GM19397 (cell line): ENCODE measurements around the gene MAGI1.

Experiments used
- ATAC-seq: cut with Tn5 transposase; IDR thresholded peaks from one replicate; pipeline ENCODE4 v1.9.1; 2021; ENCODE audit warnings: mild to moderate bottlenecking, moderate library complexity; ENCODE audit not compliant: unreplicated experiment

The MAGI1 gene

GRCh38 chr3:65677486-65678010, 361.2 kb downstream of the MAGI1 start:
- no peak for ATAC-seq

- ATAC-seq, result no peak
Measured at GRCh38 chr3:65676580-65676979, 362.1 kb downstream of the MAGI1 start.

GRCh38 chr3:65675011-65675410, 363.7 kb downstream of the MAGI1 start:
- ATAC-seq, result no peak

- ATAC-seq, result no peak
Measured at GRCh38 chr3:65674226-65674625, 364.5 kb downstream of the MAGI1 start.

GRCh38 chr3:65672871-65673815, 365.6 kb downstream of the MAGI1 start:
- no peak for ATAC-seq

GRCh38 chr3:65672061-65672460, 366.7 kb downstream of the MAGI1 start:
- no peak for ATAC-seq

- ATAC-seq, result no peak
Measured at GRCh38 chr3:65671004-65671403, 367.7 kb downstream of the MAGI1 start.

GRCh38 chr3:65669163-65669875, 369.4 kb downstream of the MAGI1 start:
- ATAC-seq, result no peak

GRCh38 chr3:65667963-65668362, 370.8 kb downstream of the MAGI1 start:
- ATAC-seq, result no peak

- no peak for ATAC-seq
Measured at GRCh38 chr3:65666448-65667091, 372.1 kb downstream of the MAGI1 start.

GRCh38 chr3:65665915-65666314, 372.8 kb downstream of the MAGI1 start:
- no peak for ATAC-seq

GRCh38 chr3:65664931-65665330, 373.8 kb downstream of the MAGI1 start:
- ATAC-seq, result no peak

GRCh38 chr3:65664446-65664845, 374.3 kb downstream of the MAGI1 start:
- ATAC-seq, result no peak

- no peak for ATAC-seq
Measured at GRCh38 chr3:65662095-65662494, 376.6 kb downstream of the MAGI1 start.

- ATAC-seq, result no peak
Measured at GRCh38 chr3:65660000-65660598, 378.6 kb downstream of the MAGI1 start.

GRCh38 chr3:65659396-65659795, 379.3 kb downstream of the MAGI1 start:
- ATAC-seq, result no peak

- ATAC-seq, result no peak
Measured at GRCh38 chr3:65658401-65658800, 380.3 kb downstream of the MAGI1 start.

GRCh38 chr3:65655061-65655460, 383.7 kb downstream of the MAGI1 start:
- ATAC-seq, result no peak

GRCh38 chr3:65653731-65654130, 385.0 kb downstream of the MAGI1 start:
- no peak for ATAC-seq

- no peak for ATAC-seq
Measured at GRCh38 chr3:65650247-65650646, 388.5 kb downstream of the MAGI1 start.

GRCh38 chr3:65647369-65647768, 391.3 kb downstream of the MAGI1 start:
- no peak for ATAC-seq
